OCI-LY3 (cell line): ENCODE measurements around the gene ZNF263.

ENCODE experiments used
- CTCF ChIP-seq: fragments of 200-600, 300-600 bp; sonication (generic); IDR thresholded peaks from 2 replicates; pipeline ENCODE4 v1.5.1; 2014; ENCODE audit warnings: antibody characterized with exemption, low read length, low read depth
- EZH2phosphoT487 ChIP-seq: fragments of 200-600 bp; shearing (Covaris generic); IDR thresholded peaks from 2 replicates; pipeline ENCODE4 v1.6.1; 2018; ENCODE audit warnings: antibody characterized with exemption, mixed run types, low read depth

GRCh38 chr16:3243882-3244281, 39.4 kb upstream of the ZNF263 start:
- no peak for TF ChIP-seq CTCF
- no peak for TF ChIP-seq EZH2phosphoT487
